ENCODE results near the gene WDFY3.

DNA sequence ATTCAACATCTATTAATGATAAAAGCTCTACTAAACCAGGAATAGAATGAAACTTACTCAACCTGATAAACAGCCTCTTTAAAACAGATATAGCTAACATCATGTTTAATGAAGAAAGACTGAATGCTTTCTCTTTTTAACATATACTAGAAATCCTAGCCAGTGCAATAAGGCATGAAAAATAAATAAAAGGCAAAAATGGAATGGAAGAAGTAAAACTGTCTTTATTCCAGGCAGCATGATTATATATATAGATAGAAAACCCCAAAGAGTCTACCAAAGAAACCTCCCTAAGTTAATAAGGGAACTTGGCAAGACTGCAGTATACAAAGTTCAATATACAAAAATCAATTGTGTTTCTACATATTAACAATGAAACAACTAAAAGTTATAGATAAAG lies 25.5 kb downstream of the WDFY3 start:
- TF ChIP-seq POLR2A (IDR thresholded peaks at IDR 0.05) (no peak), POLR2AphosphoS5 (IDR thresholded peaks at IDR 0.05) (no peak)

Data from spleen (tissue), 3 donors.